ENCODE data around the gene MSI2.

Gene MSI2

GRCh38 chr17:57484826-57485565 lies 228.7 kb downstream of the MSI2 start:
- TF ChIP-seq ZNF565 (CRISPR knock-in tag; conservative IDR thresholded peaks at IDR 0.05; ENCODE audit: low read depth) (no peak), TSHZ2 (CRISPR knock-in tag; IDR thresholded peaks at IDR 0.05) (no peak), POU6F1 (CRISPR knock-in tag; IDR thresholded peaks at IDR 0.05; ENCODE audit: borderline replicate concordance, low read depth) (no peak), ESRRG (CRISPR knock-in tag; IDR thresholded peaks at IDR 0.05) (no peak), ZFP3 (CRISPR knock-in tag; IDR thresholded peaks at IDR 0.05) (peak; percentile 89), PATZ1 (CRISPR knock-in tag; IDR thresholded peaks at IDR 0.05; ENCODE audit: borderline replicate concordance) (no peak), OSR1 (CRISPR knock-in tag; IDR thresholded peaks at IDR 0.05) (no peak)
- ATAC-seq: no peak

- TF ChIP-seq RARB (CRISPR knock-in tag; IDR thresholded peaks at IDR 0.05) (no peak), ZNF70 (CRISPR knock-in tag; IDR thresholded peaks at IDR 0.05) (no peak), SNAI2 (CRISPR knock-in tag; IDR thresholded peaks at IDR 0.05) (no peak), TOX (CRISPR knock-in tag; IDR thresholded peaks at IDR 0.05; ENCODE audit: borderline replicate concordance) (no peak), CSDC2 (CRISPR knock-in tag; IDR thresholded peaks at IDR 0.05) (no peak), BACH2 (CRISPR knock-in tag; IDR thresholded peaks at IDR 0.05; ENCODE audit: borderline replicate concordance) (no peak), POU6F1 (CRISPR knock-in tag; IDR thresholded peaks at IDR 0.05; ENCODE audit: borderline replicate concordance, low read depth) (no peak), GLIS3 (CRISPR knock-in tag; IDR thresholded peaks at IDR 0.05) (no peak), TSHZ2 (CRISPR knock-in tag; IDR thresholded peaks at IDR 0.05) (no peak), ZNF8 (CRISPR knock-in tag; IDR thresholded peaks at IDR 0.05) (no peak), ARNTL (CRISPR knock-in tag; IDR thresholded peaks at IDR 0.05; ENCODE audit: borderline replicate concordance, low read depth) (no peak), CSRNP3 (CRISPR knock-in tag; IDR thresholded peaks at IDR 0.05) (no peak)
- ATAC-seq: no peak
Measured at GRCh38 chr17:57485566-57485865, 229.2 kb downstream of the MSI2 start.
